GM18526 (cell line): ENCODE results near the gene CHIA.

ENCODE experiments used
- POLR2A ChIP-seq: IDR thresholded peaks from 3 replicates; pipeline ENCODE4 v1.6.1; 2011; ENCODE audit not compliant: insufficient read length; ENCODE audit errors: extremely low read depth

The CHIA gene

DNA sequence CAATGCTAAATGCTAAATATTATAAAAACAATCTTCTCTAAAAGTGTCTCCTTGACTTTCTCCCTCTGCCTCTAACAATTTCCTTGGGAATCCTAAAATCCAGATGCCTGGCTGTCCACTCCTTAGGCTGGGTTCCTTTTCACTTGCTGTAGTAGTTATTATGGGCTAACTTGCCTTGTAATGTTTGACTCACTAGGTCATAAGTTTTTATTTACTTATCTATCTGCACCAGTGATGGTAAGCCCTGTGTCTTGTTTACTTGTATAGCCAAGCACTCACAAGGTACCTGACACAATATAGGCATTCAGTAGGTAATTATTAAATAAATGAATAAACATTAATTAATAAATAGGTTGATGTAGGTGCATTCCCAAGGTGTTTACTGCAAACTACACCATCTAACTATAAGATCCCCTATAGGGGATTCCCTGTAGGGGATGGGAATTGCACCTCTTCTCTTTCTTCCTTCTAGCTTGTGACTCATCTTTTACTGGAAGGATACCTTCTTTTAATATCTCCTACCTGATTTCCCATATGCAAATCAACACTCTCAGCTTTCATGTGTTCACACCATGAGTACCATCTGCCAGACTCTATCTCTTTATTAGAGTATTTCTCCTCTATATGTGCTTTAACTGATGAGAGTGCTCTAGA, 14.7 kb upstream of the CHIA start:
- no peak for TF ChIP-seq POLR2A

GRCh38 chr1:111279144-111279543, 11.5 kb upstream of the CHIA start:
- no peak for TF ChIP-seq POLR2A

DNA sequence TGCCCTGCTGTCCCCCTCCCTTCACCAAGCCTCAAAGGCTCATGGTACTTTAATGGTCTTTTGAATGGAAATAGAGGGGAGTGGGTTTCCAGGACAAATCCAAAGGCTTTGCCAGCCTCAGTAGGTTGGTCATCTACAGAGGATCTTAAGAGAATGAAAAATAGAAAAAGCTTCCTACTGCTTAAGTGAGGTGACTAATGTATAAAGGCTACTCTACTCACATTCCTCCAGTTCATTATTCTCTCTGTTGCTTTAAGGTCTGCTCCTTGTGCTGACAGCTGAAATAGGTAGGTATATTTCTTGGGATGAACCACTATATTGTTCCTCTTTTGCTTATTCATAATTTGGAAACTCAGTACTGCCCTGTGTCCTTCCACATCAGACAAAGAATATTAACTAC, 10.4 kb upstream of the CHIA start:
- TF ChIP-seq POLR2A: no peak

DNA sequence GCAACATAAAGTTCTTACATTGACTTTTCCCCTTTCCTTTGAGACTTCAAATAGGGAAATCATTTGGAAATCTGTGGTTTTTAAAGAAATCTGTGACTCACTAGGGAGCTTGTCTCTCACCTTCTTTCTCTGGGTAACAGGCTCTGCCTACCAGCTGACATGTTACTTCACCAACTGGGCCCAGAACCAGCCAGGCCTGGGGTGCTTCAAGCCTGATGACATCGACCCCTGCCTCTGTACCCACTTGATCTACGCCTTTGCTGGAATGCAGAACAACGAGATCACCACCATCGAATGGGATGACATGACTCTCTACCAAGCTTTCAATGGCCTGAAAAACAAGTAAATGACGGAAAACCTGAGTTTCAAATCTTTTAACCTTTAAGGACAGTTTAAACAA, 9.2 kb upstream of the CHIA start:
- TF ChIP-seq POLR2A: no peak

DNA sequence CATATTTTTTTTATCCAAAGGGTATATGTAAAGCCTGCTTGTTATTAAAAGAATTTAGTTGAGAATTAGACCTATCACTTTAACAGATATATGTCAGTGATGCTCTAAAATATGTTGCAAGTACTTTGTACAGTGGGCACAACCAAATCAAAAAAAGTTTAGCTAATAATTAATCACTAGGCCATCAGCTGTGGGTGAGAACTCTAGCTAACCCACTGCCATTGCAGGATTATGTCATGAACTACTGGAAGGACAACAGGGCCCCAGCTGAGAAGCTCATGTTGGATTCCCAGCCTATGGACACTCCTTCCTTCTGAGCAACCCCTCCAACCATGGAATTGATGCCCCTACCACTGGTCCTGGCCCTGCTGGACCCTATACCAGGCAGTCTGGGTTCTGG, 6.8 kb upstream of the CHIA start:
- no peak for TF ChIP-seq POLR2A

- TF ChIP-seq POLR2A: no peak
Measured at GRCh38 chr1:111285879-111286278, 4.8 kb upstream of the CHIA start.

DNA sequence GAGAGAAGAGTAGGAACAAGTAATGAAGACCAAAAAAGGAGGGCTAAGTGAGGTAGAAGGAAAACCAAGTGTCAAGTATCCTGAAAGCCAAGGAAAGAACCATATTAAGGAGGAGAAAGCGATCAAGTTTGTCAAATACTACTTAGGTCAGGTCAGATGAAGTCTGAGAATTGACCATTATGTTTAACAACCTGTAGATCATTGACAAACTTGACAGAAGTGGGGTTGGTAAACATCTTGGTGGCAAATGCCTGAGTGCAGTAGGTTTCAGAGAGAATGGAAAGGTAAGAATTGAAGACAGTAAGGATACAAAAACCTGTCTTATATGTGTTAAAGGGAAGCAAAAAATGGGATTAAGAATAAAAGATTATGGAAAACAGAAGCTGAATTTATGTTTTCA, 3.7 kb upstream of the CHIA start:
- TF ChIP-seq POLR2A: no peak

- no peak for TF ChIP-seq POLR2A
Measured at GRCh38 chr1:111289371-111289770, 1.3 kb upstream of the CHIA start.

DNA sequence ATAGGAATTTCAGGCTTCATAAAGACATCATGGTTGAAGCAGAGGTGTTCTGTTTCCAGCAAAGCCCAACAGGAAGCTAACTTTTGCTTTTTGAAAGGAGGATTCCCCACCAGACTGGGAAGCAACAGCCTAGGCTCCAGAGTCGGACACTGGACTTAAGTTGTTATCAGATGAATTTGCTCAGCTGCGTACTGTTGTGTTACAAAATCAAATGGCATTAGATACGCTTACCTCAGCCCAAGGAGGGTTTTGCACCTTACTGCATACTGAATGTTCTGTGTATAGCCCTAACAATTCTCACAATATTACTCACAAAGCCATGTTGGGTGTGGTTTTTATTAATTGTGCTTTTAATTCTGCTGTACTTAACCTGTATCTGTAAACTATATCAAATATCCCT, 547 bp upstream of the CHIA start:
- no peak for TF ChIP-seq POLR2A

- TF ChIP-seq POLR2A: no peak
Measured at GRCh38 chr1:111294390-111294789, 3.7 kb downstream of the CHIA start.

DNA sequence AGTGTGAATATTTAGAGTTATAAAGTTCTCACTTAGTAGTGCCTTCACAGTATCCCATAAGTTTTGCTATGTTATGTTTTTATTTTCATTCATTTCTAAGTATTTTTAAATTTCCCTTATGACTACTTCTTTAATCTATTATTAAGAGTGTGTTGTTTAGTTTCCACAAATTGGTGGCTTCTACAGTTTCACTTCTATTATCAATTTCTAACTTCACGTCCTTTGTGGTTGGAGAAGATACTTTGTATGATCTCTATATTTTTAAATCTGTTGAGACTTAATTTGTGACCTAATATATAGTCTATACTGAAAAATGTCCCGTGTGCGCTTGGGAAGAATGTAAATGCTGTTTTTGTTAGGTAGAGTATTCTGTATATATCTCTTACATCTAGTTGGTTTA, 11.7 kb downstream of the CHIA start:
- TF ChIP-seq POLR2A: no peak

DNA sequence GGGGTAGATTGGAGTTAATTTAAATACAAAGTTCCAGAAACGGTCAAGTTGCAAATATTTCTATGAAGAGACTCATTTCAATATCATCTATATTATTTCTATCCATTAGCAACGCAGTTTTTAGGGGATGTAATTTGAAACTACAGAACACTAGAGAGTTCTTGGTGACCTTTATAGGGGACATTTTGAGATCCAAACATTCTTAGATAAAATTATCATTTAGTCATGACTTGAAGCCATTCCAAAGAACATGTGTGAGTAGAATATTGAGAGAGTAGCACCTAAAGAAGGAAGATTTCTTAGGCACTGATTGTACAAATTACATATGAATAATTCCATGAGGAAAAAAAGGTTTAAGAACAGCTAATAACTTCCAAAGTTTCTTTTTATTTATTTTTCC, 19.0 kb downstream of the CHIA start:
- no peak for TF ChIP-seq POLR2A

DNA sequence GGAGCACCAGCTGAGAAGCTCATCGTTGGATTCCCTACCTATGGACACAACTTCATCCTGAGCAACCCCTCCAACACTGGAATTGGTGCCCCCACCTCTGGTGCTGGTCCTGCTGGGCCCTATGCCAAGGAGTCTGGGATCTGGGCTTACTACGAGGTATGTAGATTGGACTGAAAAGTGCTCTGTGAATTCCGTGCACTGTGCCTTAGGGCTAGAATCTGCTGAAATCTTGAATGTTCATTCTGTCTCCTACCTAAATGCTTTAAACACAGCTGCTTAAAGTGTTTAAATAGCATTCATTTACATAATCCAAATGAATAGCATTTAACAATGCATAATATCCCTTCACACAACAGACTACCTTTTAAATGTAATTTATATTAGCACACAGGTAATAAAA, 27.9 kb downstream of the CHIA start:
- no peak for TF ChIP-seq POLR2A

DNA sequence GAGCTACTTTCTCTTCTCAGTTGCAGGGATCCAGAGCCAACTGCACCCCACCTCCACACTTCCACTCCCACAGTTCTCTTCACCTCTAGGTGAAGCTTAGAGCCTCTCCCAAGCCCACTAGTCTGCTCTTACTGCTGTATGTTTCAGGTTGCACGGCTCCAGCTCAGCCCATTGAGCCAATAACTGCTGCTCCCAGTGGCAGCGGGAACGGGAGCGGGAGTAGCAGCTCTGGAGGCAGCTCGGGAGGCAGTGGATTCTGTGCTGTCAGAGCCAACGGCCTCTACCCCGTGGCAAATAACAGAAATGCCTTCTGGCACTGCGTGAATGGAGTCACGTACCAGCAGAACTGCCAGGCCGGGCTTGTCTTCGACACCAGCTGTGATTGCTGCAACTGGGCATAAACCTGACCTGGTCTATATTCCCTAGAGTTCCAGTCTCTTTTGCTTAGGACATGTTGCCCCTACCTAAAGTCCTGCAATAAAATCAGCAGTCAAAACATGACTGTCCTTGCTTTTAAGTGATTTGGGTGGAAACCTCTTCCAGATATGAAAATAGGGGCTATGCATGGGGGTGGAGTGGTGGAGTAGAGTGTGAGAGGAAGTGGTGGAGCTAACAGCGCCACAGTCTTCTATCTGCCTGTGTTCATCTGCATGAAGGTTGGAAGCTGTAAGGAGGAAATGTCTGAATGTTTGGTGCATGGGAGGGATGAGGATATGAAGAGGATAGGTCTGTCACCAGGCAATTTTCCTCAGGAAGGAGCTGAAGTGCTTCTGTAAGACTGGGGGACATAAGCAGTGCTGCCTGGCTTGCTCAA, 29.6 kb downstream of the CHIA start:
- TF ChIP-seq POLR2A: no peak

DNA sequence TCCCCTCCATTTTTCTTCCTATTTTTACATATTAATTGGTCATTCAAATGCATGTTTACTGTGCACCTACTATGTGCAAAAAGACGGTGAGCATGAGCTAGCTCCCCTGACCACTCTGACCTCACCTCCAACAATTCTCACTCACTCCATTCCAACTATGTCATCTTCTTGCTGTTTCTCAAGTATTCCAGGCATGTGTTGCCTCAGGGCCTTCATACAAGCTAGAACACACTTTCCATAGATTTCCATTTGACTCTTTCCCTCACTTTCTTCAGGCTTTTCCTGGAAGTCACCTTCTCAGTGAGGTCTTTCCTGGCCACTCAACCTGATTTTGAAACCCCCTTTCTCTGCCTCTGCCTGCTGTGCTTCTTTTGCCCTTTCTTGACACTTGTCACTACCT, 32.6 kb downstream of the CHIA start:
- TF ChIP-seq POLR2A: no peak

DNA sequence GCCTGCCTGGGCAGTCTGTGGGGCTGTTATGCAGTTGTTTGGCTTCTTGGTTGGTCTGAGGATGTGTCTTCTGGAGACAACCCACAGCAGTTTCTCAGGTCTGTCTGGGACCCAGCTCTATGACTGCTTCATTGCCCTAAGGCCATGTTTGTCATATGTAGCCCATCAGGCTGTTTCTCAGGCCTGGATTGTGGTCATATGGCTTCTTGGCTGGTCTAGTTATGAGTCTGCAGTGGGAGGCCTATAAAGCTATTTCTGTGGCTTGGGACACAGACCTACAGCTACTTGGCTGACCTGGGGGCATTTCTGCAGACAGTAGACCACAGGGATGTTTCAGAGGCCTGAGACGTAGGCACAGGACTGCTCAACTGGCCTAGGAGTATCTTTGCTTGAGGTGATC, 41.5 kb downstream of the CHIA start:
- no peak for TF ChIP-seq POLR2A

DNA sequence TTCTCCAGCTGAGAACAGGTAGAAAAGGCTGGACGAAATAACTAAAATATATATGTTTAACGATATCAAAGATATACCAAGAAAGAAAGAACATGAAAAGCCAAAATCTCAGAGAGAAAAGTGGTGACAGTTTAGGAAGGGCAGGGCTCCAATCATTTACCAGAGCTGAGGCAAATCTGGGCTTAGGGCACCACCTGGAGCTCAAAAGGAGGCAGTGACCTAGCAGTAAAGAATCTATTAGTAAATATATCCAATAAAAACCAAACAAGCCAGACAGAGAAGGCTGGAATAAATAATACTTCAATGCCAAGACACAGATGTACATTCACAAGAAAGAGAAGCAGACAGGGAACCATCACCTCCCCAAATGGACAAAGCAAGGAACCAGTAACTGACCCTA, 43.5 kb downstream of the CHIA start:
- TF ChIP-seq POLR2A: no peak
